ENCODE data around the gene ANO1.

GRCh38 chr11:70068345-70068744 lies 9.8 kb upstream of the ANO1 start:
- TF ChIP-seq EZH2 (IDR thresholded peaks at IDR 0.05; ENCODE audit: low read length, unreplicated experiment) (no peak), CTCF (conservative IDR thresholded peaks at IDR 0.05; ENCODE audit: low read depth, low read length) (no peak; the same call in 1 of the 2 replicates), EZH2phosphoT487 (IDR thresholded peaks at IDR 0.05; ENCODE audit: borderline replicate concordance, low read length) (no peak)

Measured in PC-3 (cell line).